Brain pericyte (primary cell): ENCODE data around the gene EIF2D.

ENCODE experiments used
- DNase-seq: peaks from one replicate; pipeline ENCODE4 v3.0.0-alpha.2; 2012; ENCODE audit warnings: low read depth, low spot score

EIF2D gene

GRCh38 chr1:206550446-206550845 lies 61.8 kb downstream of the EIF2D start:
- DNase-seq: no peak

GRCh38 chr1:206547104-206547503 lies 65.2 kb downstream of the EIF2D start:
- DNase-seq: no peak

- no peak for DNase-seq
Observed at GRCh38 chr1:206545351-206545750, 66.9 kb downstream of the EIF2D start.

- DNase-seq: no peak
Observed at GRCh38 chr1:206544562-206545257, 67.6 kb downstream of the EIF2D start.
